Suprapubic skin (tissue), 4 donors: Measurements from ENCODE around the gene CYP26B1.

Experiments used
- EP300 ChIP-seq: sonication (generic); formaldehyde crosslinking; IDR thresholded peaks from one replicate; pipeline ENCODE4 v1.6.1; 2017; ENCODE audit warnings: antibody characterized with exemption
- POLR2A ChIP-seq, 2 donors: fragments of 450-650 bp; IDR thresholded peaks; one replicate each; pipeline ENCODE4 v1.6.1; 2017; ENCODE audit warnings: antibody characterized with exemption in 2 of 2, mild to moderate bottlenecking in 2 of 2, moderate library complexity in 2 of 2
- POLR2AphosphoS5 ChIP-seq, 3 donors: sonication (generic); formaldehyde crosslinking; IDR thresholded peaks; one replicate each; pipeline ENCODE4 v1.6.1; 2017; ENCODE audit warnings: antibody characterized with exemption in 3 of 3
- TF ChIP-seq, protein P1 (sequence below), 2 donors: fragments of 200-600 bp in 1 of 2; fragments of 450-650 bp in 1 of 2; sonication (generic) in 1 of 2; IDR thresholded peaks; one replicate each; pipeline ENCODE4 v1.5.1; 2016 to 2019; ENCODE audit warnings: antibody characterized with exemption in 2 of 2, mild to moderate bottlenecking in 1 of 2, moderate library complexity in 1 of 2

DNA sequence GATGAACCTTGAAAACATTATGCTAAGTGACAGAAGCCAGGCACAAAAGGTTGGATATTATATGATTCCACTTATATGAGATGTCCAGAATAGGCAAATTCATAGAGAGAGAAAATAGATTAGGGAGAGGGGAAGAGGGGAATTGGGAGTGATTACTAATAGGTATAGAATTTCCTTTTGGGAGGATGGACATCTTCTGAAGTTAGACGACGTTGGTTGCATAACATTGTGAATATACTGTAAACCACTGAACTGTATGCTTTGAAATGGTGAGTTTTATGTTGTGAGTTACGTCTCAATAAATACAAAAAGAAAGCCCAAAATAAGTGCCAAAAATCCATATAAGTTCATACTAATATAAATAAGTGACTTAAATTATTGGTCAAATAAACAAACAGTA is 18.6 kb upstream of the CYP26B1 start:
- TF ChIP-seq POLR2A (IDR thresholded peaks at IDR 0.05) = no peak
- TF ChIP-seq, protein P1, sequence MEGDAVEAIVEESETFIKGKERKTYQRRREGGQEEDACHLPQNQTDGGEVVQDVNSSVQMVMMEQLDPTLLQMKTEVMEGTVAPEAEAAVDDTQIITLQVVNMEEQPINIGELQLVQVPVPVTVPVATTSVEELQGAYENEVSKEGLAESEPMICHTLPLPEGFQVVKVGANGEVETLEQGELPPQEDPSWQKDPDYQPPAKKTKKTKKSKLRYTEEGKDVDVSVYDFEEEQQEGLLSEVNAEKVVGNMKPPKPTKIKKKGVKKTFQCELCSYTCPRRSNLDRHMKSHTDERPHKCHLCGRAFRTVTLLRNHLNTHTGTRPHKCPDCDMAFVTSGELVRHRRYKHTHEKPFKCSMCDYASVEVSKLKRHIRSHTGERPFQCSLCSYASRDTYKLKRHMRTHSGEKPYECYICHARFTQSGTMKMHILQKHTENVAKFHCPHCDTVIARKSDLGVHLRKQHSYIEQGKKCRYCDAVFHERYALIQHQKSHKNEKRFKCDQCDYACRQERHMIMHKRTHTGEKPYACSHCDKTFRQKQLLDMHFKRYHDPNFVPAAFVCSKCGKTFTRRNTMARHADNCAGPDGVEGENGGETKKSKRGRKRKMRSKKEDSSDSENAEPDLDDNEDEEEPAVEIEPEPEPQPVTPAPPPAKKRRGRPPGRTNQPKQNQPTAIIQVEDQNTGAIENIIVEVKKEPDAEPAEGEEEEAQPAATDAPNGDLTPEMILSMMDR (IDR thresholded peaks at IDR 0.05) = no peak
- no peak for TF ChIP-seq POLR2AphosphoS5 (IDR thresholded peaks at IDR 0.05)
- no peak for TF ChIP-seq EP300
